Measurements from ENCODE around the gene CMPK1.
"Not testable (repeated sequence)": the region's sequence is repeated elsewhere in the genome, so short reads cannot be mapped to it uniquely, and the experiment has no call there.

The CMPK1 gene

DNA sequence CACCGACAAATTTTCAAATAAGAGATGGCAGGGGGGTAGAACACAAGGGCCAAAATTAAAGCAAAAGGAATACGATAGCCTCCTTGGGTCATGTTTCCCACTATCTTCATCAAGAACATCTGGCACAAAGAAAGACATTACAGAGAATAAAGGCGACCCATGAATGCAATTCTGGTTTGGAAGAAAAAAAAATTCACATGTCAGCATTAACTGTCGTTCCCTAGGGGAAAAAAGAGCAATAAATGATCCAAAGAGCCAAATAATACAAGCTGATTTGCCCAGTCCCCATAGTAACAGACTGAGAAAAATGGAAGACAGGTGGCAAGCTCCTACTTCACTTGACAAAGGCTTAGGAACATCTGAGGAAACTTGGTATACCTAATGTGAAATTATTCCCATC, 24.2 kb upstream of the CMPK1 start:
- peaks cover 0 to 9% (median 4%) of the 10 kb centered on the region in 4 donors for H3K4me1 ChIP-seq
- H3K27ac ChIP-seq: no peak overlapping the region
- TF ChIP-seq, protein P1, sequence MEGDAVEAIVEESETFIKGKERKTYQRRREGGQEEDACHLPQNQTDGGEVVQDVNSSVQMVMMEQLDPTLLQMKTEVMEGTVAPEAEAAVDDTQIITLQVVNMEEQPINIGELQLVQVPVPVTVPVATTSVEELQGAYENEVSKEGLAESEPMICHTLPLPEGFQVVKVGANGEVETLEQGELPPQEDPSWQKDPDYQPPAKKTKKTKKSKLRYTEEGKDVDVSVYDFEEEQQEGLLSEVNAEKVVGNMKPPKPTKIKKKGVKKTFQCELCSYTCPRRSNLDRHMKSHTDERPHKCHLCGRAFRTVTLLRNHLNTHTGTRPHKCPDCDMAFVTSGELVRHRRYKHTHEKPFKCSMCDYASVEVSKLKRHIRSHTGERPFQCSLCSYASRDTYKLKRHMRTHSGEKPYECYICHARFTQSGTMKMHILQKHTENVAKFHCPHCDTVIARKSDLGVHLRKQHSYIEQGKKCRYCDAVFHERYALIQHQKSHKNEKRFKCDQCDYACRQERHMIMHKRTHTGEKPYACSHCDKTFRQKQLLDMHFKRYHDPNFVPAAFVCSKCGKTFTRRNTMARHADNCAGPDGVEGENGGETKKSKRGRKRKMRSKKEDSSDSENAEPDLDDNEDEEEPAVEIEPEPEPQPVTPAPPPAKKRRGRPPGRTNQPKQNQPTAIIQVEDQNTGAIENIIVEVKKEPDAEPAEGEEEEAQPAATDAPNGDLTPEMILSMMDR (IDR thresholded peaks at IDR 0.05): no peak
- intact Hi-C loops (cut with DNase I; ENCODE audit: low total_unique reads): no loop called here
- no peaks in the 10 kb centered on the region for H3K36me3 ChIP-seq
- H3K27me3 ChIP-seq: no peaks in the 10 kb centered on the region
- H3K4me3 ChIP-seq: no peak overlapping the region
- H3K9me3 ChIP-seq: no peaks in the 10 kb centered on the region
- DNase-seq: no peak

DNA sequence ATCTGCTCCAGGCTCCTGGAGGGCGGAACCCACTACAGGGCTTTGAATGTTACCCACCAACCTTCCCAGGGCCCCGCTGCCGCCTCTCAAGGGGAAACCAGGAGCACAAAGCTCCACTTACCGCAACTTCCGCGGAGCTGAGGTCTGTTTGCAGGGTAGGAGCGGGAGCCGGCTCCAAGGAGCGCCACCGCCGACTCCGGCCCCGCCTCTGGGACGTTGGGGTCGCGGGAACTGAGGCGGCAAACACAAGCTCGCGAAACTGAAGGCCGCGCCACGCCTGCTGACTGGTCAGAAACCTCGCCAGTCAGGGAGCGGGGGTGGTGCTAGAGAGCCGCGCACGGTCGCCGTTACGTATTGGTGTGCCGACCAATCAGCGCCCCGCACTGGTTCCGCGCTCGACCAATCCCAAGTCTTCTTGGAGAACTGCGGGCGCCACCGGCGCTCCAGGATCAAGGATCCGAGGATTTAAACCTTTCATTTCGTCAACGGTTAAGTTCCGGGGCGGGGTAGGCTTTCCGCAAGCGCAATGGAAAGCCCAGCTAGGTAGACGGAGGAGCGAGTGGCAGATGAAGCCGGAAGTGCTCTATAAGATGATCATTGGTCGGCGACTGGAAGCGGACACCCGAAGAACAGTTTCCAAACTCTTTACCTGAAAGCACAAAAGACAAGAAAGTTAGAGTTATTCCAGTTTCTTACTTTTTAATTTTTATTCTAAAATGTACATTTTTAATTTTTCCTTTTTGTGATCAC, 19.5 kb upstream of the CMPK1 start, which contains the start of gene STIL:
TSS of gene STIL (minus strand) at position 233 of the 750 bp plus-strand sequence. CDS start 3,828 bp downstream, outside the sequence.
- intact Hi-C loops (cut with DNase I; ENCODE audit: low total_unique reads): loop anchor here (1.0 kb wide), 1 partner anchor 19 kb away; the partner anchor contains the start of gene CMPK1
- Histone ChIP-seq H3K36me3 (no peaks in the 10 kb centered on the region), H3K4me1 (peaks cover 0 to 13% (median 4%) of the 10 kb centered on the region in 4 donors), H3K9me3 (no peaks in the 10 kb centered on the region), H3K27ac (peak within 1 kb of the TSS; percentile 74 to 81), H3K27me3 (no peaks in the 10 kb centered on the region), H3K4me3 (peak within 1 kb of the TSS; percentile 58 to 68)
- TF ChIP-seq, protein P1 (IDR thresholded peaks at IDR 0.05): no peak
- DNase-seq: peak; percentile 98 to 99

DNA sequence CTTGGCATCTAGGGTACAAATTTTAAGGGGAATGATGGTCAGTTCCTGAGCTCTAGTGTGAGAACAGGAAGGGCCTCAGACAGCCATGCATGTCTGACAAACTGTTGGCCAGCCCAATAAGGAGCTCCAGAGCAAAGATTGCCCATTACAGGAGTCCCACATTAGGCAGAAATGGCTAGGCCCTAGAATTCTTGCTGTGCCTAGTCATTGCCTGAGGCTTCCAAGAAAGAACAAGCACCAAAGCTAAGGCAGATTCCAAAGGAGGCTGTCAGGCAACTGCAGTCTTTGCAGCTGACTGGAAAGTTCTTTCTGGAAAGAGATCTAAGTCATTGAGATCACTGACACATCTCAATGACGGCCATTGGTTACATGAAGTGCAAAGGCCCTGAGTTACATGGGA, 15.7 kb upstream of the CMPK1 start:
- H3K4me1 ChIP-seq: peaks cover 0 to 13% (median 4%) of the 10 kb centered on the region in 4 donors
- intact Hi-C loops (cut with DNase I; ENCODE audit: low total_unique reads): no loop called here

DNA sequence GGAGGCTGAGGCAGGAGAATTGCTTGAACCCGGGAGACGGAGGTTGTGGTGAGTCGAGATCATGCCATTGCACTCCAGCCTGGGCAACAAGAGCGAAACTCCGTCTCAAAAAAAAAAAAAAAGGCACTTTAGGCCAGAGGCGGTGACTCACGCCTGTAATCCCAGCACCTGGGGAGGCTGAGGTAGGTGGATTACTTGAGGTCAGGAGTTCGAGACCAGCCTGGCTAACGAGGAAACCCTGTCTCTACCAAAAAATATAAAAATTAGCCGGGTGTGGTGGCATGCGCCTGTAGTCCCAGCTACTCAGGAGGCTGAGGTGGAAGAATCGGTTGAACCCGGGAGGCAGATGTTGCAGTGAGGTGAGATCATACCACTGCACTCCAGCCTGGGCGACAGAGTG, 13.6 kb upstream of the CMPK1 start:
- H3K4me1 ChIP-seq; H3K27ac ChIP-seq; H3K9me3 ChIP-seq; H3K4me3 ChIP-seq; H3K27me3 ChIP-seq; DNase-seq; intact Hi-C loops (cut with DNase I; ENCODE audit: low total_unique reads); H3K36me3 ChIP-seq: not testable (repeated sequence)

More for the DNA sequence above, 15.7 kb upstream of the CMPK1 start:
- Histone ChIP-seq H3K4me3 (no peak overlapping the region), H3K27ac (no peak overlapping the region), H3K36me3 (no peaks in the 10 kb centered on the region), H3K9me3 (no peaks in the 10 kb centered on the region), H3K27me3 (no peaks in the 10 kb centered on the region)
- no peak for DNase-seq
- TF ChIP-seq, protein P1 (IDR thresholded peaks at IDR 0.05): no peak

DNA sequence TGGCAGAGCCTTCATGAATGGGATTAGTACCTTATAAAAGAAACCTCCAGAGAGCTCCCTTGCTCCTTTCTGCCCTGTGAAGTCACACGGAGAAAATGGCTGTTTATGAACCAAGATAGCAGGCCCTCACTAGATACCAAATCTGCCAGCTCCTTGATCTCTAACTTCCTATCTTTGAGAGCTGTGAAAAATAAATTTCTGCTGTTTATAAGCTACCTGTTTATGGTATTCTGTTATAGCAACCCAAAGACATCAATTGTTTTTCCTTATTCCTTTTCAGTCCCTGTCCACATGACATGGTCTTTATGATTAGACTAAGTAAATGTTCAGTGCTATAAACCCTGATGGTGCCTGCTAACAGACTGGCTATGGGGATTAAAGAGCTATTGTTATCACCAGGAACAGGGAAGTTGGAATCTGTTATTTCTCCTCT, 10.0 kb upstream of the CMPK1 start:
- DNase-seq: no peak
- no peak overlapping the region for H3K4me3 ChIP-seq
- H3K27me3 ChIP-seq: no peaks in the 10 kb centered on the region
- intact Hi-C loops (cut with DNase I; ENCODE audit: low total_unique reads): no loop called here
- H3K27ac ChIP-seq: no peak overlapping the region
- no peaks in the 10 kb centered on the region for H3K9me3 ChIP-seq
- H3K4me1 ChIP-seq: no peaks in the 10 kb centered on the region
- TF ChIP-seq, protein P1 (IDR thresholded peaks at IDR 0.05): no peak
- H3K36me3 ChIP-seq: no peaks in the 10 kb centered on the region

DNA sequence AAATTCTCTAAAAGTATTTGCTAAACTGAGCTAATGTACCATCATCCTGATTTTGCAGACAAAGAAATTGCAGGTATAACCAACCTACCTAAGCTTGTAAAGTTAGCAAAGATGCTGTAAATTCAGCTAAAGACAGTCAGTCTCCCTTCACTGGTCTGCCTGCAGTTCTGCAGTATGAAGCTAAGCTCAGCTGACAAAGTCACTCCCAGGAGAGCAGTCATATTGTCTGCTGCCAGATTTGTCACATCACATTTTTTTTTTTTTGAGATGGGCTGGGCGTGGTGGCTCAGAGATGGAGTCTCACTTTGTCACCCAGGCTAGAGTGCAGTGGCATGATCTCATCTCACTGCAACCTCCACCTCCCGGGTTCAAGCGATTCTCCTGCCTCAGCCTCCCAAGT, 8.9 kb upstream of the CMPK1 start:
- Histone ChIP-seq H3K27ac (no peak overlapping the region), H3K4me3 (no peak overlapping the region), H3K36me3 (no peaks in the 10 kb centered on the region), H3K4me1 (no peaks in the 10 kb centered on the region), H3K27me3 (no peaks in the 10 kb centered on the region), H3K9me3 (no peaks in the 10 kb centered on the region)
- intact Hi-C loops (cut with DNase I; ENCODE audit: low total_unique reads): no loop called here
- TF ChIP-seq, protein P1 (IDR thresholded peaks at IDR 0.05): no peak
- DNase-seq: no peak
